HFFc6 (cell line): ENCODE results near the gene ADARB1. TPM values are rescaled to one million over a fixed set of nuclear protein-coding genes. Genes with fewer than 3 reads are reported as not detected.

Experiments used
- DNase-seq: peaks from one replicate; pipeline ENCODE4 v3.0.0-alpha.2; 2018
- H3K27ac Mint-ChIP-seq: 2 replicates; pipeline ENCODE4 v1.8.0; 2020; ENCODE audit warnings: mild to moderate bottlenecking, mixed read lengths
- H3K27me3 Mint-ChIP-seq: 2 replicates; pipeline ENCODE4 v1.8.0; 2021; ENCODE audit warnings: mild to moderate bottlenecking, moderate library complexity, mixed read lengths; ENCODE audit not compliant: insufficient read depth
- H3K36me3 Mint-ChIP-seq: 2 replicates; pipeline ENCODE4 v1.8.0; 2021; ENCODE audit warnings: low read depth, mixed read lengths
- H3K4me1 Mint-ChIP-seq: 2 replicates; pipeline ENCODE4 v1.8.0; 2020; ENCODE audit warnings: low read depth, mixed read lengths
- H3K4me3 Mint-ChIP-seq: 2 replicates; pipeline ENCODE4 v1.8.0; 2020; ENCODE audit warnings: mild to moderate bottlenecking, moderate library complexity, mixed read lengths
- H3K9me3 Mint-ChIP-seq: 2 replicates; pipeline ENCODE4 v1.8.0; 2020; ENCODE audit warnings: mild to moderate bottlenecking, mixed read lengths
- CTCF ChIP-seq: fragments of 200-600 bp; sonication (generic); IDR thresholded peaks from 2 replicates; pipeline ENCODE4 v1.5.0; 2021; ENCODE audit warnings: antibody characterized with exemption, mild to moderate bottlenecking
- total RNA-seq, 6 experiments: library from RNA; stranded (reverse); fragmentation: NEBNext Ultra II Directional; extraction: Animal tissue kit (Norgen Biotek cat#: 25700); gene quantifications; 2 replicates in 1 of 6; 3 replicates in 5 of 6; pipeline ENCODE4 v1.2.3, GENCODE V29; 2021

The ADARB1 gene
- total RNA-seq, 6 experiments from 2014 or later, result 1.7 to 3.2 (median 2.2) TPM

- no peak for DNase-seq
- no peak overlapping the region for H3K27ac Mint-ChIP-seq
- peaks cover 16% of the 10 kb centered on the region for H3K27me3 Mint-ChIP-seq
- no peak overlapping the region for H3K4me3 Mint-ChIP-seq
- no peak for TF ChIP-seq CTCF
- H3K4me1 Mint-ChIP-seq, result no peaks in the 10 kb centered on the region
- no peaks in the 10 kb centered on the region for H3K9me3 Mint-ChIP-seq
- no peaks in the 10 kb centered on the region for H3K36me3 Mint-ChIP-seq
These were observed 87.7 kb downstream of the ADARB1 start for GRCh38 chr21:45162115-45162514.

- H3K9me3 Mint-ChIP-seq, result no peaks in the 10 kb centered on the region
- H3K4me1 Mint-ChIP-seq, result peaks cover 4% of the 10 kb centered on the region
- H3K27me3 Mint-ChIP-seq, result peaks cover 16% of the 10 kb centered on the region
- no peak for TF ChIP-seq CTCF
- DNase-seq, result no peak
- no peak overlapping the region for H3K27ac Mint-ChIP-seq
- H3K36me3 Mint-ChIP-seq, result no peaks in the 10 kb centered on the region
- H3K4me3 Mint-ChIP-seq, result no peak overlapping the region
These were observed 88.4 kb downstream of the ADARB1 start for GRCh38 chr21:45162809-45163208.

- no peak for DNase-seq
- Mint-ChIP-seq H3K4me1 (peaks cover 12% of the 10 kb centered on the region), H3K27ac (no peak overlapping the region), H3K9me3 (no peaks in the 10 kb centered on the region), H3K27me3 (peaks cover 12% of the 10 kb centered on the region), H3K4me3 (no peak overlapping the region), H3K36me3 (no peaks in the 10 kb centered on the region)
- TF ChIP-seq CTCF, result no peak
These were observed 89.2 kb downstream of the ADARB1 start for GRCh38 chr21:45163413-45164123.

- no peaks in the 10 kb centered on the region for H3K9me3 Mint-ChIP-seq
- DNase-seq, result no peak
- no peak overlapping the region for H3K4me3 Mint-ChIP-seq
- H3K36me3 Mint-ChIP-seq, result no peaks in the 10 kb centered on the region
- H3K4me1 Mint-ChIP-seq, result peaks cover 13% of the 10 kb centered on the region
- TF ChIP-seq CTCF, result no peak
- no peak overlapping the region for H3K27ac Mint-ChIP-seq
- H3K27me3 Mint-ChIP-seq, result peaks cover 7% of the 10 kb centered on the region
These were observed 89.7 kb downstream of the ADARB1 start for GRCh38 chr21:45164124-45164511.

GRCh38 chr21:45164838-45165237, 90.5 kb downstream of the ADARB1 start:
- no peaks in the 10 kb centered on the region for H3K36me3 Mint-ChIP-seq
- peaks cover 5% of the 10 kb centered on the region for H3K27me3 Mint-ChIP-seq
- H3K4me3 Mint-ChIP-seq, result no peak overlapping the region

More at GRCh38 chr21:45164838-45165237, 90.5 kb downstream of the ADARB1 start:
- no peaks in the 10 kb centered on the region for H3K9me3 Mint-ChIP-seq
- H3K27ac Mint-ChIP-seq, result no peak overlapping the region
- TF ChIP-seq CTCF, result no peak
- H3K4me1 Mint-ChIP-seq, result peaks cover 13% of the 10 kb centered on the region
- no peak for DNase-seq
